Astrocyte (in vitro differentiated cells and primary cell): ENCODE results near the gene LIPC. TPM values are rescaled to one million over a fixed set of nuclear protein-coding genes. Genes with fewer than 3 reads are reported as not detected.

Experiments
- DNase-seq: peaks from one replicate; pipeline ENCODE4 v3.0.0-alpha.2; 2010; ENCODE audit warnings: low read depth
- FAIRE-seq: peaks from 2 replicates; lab custom pipeline; 2011; peaks lifted over from hg19 to GRCh38; lab: Jason Lieb, UNC
- H2AFZ ChIP-seq: 2 replicates; pipeline ENCODE4 v1.6.0; 2012; ENCODE audit warnings: low read depth, low read length, inconsistent platforms
- H3K27ac ChIP-seq: 2 replicates; pipeline ENCODE4 v1.5.1; 2011; ENCODE audit warnings: low read depth, low read length, inconsistent platforms
- H3K27me3 ChIP-seq: 2 replicates; pipeline ENCODE4 v1.6.0; 2011; ENCODE audit warnings: low read length, inconsistent platforms; ENCODE audit not compliant: insufficient read depth
- H3K36me3 ChIP-seq: 2 replicates; pipeline ENCODE4 v1.5.1; 2011; ENCODE audit warnings: low read length, inconsistent platforms; ENCODE audit not compliant: insufficient read depth
- H3K4me1 ChIP-seq: 2 replicates; pipeline ENCODE4 v1.5.1; 2011; ENCODE audit warnings: low read length, inconsistent platforms; ENCODE audit not compliant: insufficient read depth
- H3K4me2 ChIP-seq: 2 replicates; pipeline ENCODE4 v1.6.0; 2012; ENCODE audit warnings: low read length, inconsistent platforms
- H3K4me3 ChIP-seq: 2 replicates; pipeline ENCODE4 v1.5.1; 2011; ENCODE audit warnings: low read depth, mild to moderate bottlenecking, low read length, inconsistent platforms; ENCODE audit not compliant: insufficient read depth
- H3K79me2 ChIP-seq: 2 replicates; pipeline ENCODE4 v1.6.0; 2012; ENCODE audit warnings: mild to moderate bottlenecking, low read length, inconsistent platforms; ENCODE audit not compliant: insufficient read depth
- H3K9ac ChIP-seq: 2 replicates; pipeline ENCODE4 v1.6.0; 2012; ENCODE audit warnings: mild to moderate bottlenecking, low read length, inconsistent platforms
- H3K9me3 ChIP-seq: 2 replicates; pipeline ENCODE4 v1.5.1; 2012; ENCODE audit warnings: low read depth, mild to moderate bottlenecking, low read length, inconsistent platforms; ENCODE audit not compliant: insufficient read depth
- H4K20me1 ChIP-seq: 2 replicates; pipeline ENCODE4 v1.6.0; 2012; ENCODE audit warnings: low read length, inconsistent platforms; ENCODE audit not compliant: insufficient read depth
- H3K27ac Mint-ChIP-seq: one replicate; pipeline ENCODE4 v1.8.0; 2021; ENCODE audit warnings: mild to moderate bottlenecking, mixed read lengths; ENCODE audit not compliant: unreplicated experiment
- H3K27me3 Mint-ChIP-seq: one replicate; pipeline ENCODE4 v1.8.0; 2021; ENCODE audit warnings: low read depth, mixed read lengths; ENCODE audit not compliant: unreplicated experiment
- H3K36me3 Mint-ChIP-seq: one replicate; pipeline ENCODE4 v1.8.0; 2021; ENCODE audit warnings: low read depth, mixed read lengths; ENCODE audit not compliant: unreplicated experiment
- H3K4me1 Mint-ChIP-seq: one replicate; pipeline ENCODE4 v1.8.0; 2021; ENCODE audit warnings: low read depth, mixed read lengths; ENCODE audit not compliant: unreplicated experiment
- H3K4me3 Mint-ChIP-seq: one replicate; pipeline ENCODE4 v1.8.0; 2021; ENCODE audit warnings: mild to moderate bottlenecking, moderate library complexity, mixed read lengths; ENCODE audit not compliant: unreplicated experiment
- H3K9me3 Mint-ChIP-seq: one replicate; pipeline ENCODE4 v1.8.0; 2021; ENCODE audit warnings: mild to moderate bottlenecking, mixed read lengths; ENCODE audit not compliant: unreplicated experiment
- EZH2 ChIP-seq: IDR thresholded peaks from 2 replicates; pipeline ENCODE4 v1.6.1; 2012; ENCODE audit warnings: mild to moderate bottlenecking, low read length, inconsistent platforms; ENCODE audit not compliant: insufficient read depth
- total RNA-seq: library from RNA; stranded (reverse); gene quantifications from 2 replicates; pipeline ENCODE4 v1.2.1, GENCODE V29; 2021
- TF ChIP-seq, protein P1 (sequence below): IDR thresholded peaks from 2 replicates; pipeline ENCODE4 v1.5.1; 2011; ENCODE audit warnings: low read depth, mild to moderate bottlenecking, inconsistent platforms, low read length, moderate library complexity; ENCODE audit not compliant: insufficient read depth

LIPC gene
- total RNA-seq, 1 donor from 2014 or later, result not detected

DNA sequence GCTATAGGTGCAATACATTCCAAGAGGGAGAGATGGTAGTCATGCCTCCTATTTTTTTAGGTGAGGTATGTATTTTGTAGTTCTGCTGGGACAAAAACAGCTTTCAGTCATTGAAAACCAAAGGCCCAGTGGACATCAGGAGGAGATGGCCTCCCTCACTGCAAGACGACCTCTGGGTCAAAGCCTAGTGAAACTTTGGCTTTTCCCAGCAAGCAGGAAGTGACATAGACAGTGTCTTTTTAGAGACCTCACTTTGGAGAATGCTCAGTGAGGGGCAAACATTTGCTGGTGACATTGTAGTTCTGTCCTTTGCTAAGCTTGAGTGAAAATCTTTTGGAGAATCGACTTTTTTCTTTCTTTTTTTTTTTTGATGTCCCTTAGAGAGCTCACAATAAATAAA lies 27.3 kb downstream of the LIPC start:
- H3K4me1 ChIP-seq, result peaks cover 12% of the 10 kb centered on the region
- no peak for TF ChIP-seq EZH2
- TF ChIP-seq, protein P1, sequence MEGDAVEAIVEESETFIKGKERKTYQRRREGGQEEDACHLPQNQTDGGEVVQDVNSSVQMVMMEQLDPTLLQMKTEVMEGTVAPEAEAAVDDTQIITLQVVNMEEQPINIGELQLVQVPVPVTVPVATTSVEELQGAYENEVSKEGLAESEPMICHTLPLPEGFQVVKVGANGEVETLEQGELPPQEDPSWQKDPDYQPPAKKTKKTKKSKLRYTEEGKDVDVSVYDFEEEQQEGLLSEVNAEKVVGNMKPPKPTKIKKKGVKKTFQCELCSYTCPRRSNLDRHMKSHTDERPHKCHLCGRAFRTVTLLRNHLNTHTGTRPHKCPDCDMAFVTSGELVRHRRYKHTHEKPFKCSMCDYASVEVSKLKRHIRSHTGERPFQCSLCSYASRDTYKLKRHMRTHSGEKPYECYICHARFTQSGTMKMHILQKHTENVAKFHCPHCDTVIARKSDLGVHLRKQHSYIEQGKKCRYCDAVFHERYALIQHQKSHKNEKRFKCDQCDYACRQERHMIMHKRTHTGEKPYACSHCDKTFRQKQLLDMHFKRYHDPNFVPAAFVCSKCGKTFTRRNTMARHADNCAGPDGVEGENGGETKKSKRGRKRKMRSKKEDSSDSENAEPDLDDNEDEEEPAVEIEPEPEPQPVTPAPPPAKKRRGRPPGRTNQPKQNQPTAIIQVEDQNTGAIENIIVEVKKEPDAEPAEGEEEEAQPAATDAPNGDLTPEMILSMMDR, result no peak
- no peaks in the 10 kb centered on the region for H3K9me3 ChIP-seq
- H3K36me3 ChIP-seq, result no peaks in the 10 kb centered on the region
- no peaks in the 10 kb centered on the region for H3K27me3 Mint-ChIP-seq
- no peak overlapping the region for H3K27ac Mint-ChIP-seq
- H3K4me2 ChIP-seq, result no peak overlapping the region
- H3K4me1 Mint-ChIP-seq, result peaks cover 32% of the 10 kb centered on the region
- no peak overlapping the region for H2AFZ ChIP-seq
- no peaks in the 10 kb centered on the region for H3K27me3 ChIP-seq
- no peaks in the 10 kb centered on the region for H3K36me3 Mint-ChIP-seq
- H3K79me2 ChIP-seq, result no peaks in the 10 kb centered on the region
- H3K9me3 Mint-ChIP-seq, result no peaks in the 10 kb centered on the region
- H3K4me3 Mint-ChIP-seq, result no peak overlapping the region
- H3K4me3 ChIP-seq, result no peak overlapping the region
- FAIRE-seq (no peak), DNase-seq (no peak)
- H3K27ac ChIP-seq, result no peak overlapping the region
- no peaks in the 10 kb centered on the region for H4K20me1 ChIP-seq
- no peak overlapping the region for H3K9ac ChIP-seq

DNA sequence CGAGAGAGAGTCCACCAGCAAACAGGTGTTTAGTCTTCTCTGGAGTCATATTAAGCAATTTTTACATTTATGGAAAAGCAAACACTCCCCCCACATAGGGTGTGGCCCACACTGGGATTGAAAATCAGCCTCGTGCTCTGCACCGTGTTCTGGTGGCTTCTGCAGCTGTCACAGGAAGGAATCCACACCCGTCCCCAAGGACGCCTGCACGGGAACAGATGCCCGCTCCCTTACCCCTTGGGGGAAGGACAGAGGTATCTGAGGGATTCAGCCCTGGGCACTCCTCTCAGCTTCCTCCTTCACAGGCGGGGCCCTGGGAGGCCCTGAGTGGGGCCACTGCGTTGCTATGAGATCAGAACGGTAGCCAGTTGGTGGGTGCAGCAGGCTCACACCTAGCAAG lies 27.8 kb downstream of the LIPC start:
- H3K27ac Mint-ChIP-seq, result no peak overlapping the region
- FAIRE-seq, result no peak
- Histone ChIP-seq H2AFZ (no peak overlapping the region), H3K27me3 (no peaks in the 10 kb centered on the region), H3K27ac (no peak overlapping the region), H3K9me3 (no peaks in the 10 kb centered on the region), H3K4me3 (no peak overlapping the region), H3K9ac (no peak overlapping the region), H3K4me2 (no peak overlapping the region), H4K20me1 (no peaks in the 10 kb centered on the region), H3K4me1 (peaks cover 12% of the 10 kb centered on the region), H3K79me2 (no peaks in the 10 kb centered on the region), H3K36me3 (no peaks in the 10 kb centered on the region)
- H3K9me3 Mint-ChIP-seq, result no peaks in the 10 kb centered on the region
- TF ChIP-seq, protein P1, result no peak
- no peak for TF ChIP-seq EZH2
- H3K27me3 Mint-ChIP-seq, result no peaks in the 10 kb centered on the region
- no peak overlapping the region for H3K4me3 Mint-ChIP-seq
- H3K36me3 Mint-ChIP-seq, result no peaks in the 10 kb centered on the region
- no peak for DNase-seq
- peaks cover 30% of the 10 kb centered on the region for H3K4me1 Mint-ChIP-seq

DNA sequence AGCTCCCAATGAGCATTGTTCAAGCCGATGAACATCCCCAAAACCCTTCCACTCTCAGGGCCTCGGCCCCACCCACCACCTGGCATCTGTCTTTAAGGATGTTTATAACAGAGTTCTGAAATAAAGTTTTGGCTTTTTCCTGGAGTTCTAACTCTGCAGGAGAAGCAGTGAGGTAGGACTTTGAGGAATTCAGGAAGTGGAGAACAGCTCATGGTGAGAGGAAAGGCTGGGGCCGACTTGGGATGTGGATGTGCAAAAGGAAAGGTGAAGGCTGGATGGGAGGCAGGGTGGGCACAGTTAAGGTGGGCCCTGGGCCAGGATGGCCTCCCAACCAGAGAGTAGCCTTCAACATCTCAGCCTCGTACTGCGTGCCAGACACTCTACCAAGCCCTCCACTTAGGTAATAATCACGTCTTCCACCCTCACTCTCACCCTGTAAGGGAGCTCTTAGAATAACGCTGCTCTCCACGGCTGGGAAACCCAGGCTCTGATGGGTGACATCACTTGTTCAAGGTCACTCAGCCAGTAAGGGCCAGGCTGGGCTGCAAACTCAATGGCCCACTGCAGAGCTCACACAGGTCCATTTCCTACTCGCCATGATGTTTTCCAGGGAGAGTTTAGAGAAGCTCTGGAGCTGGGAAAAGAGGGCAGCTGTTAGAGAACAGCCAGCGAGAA lies 28.5 kb downstream of the LIPC start:
- H3K9me3 Mint-ChIP-seq, result no peaks in the 10 kb centered on the region
- H3K36me3 Mint-ChIP-seq, result no peaks in the 10 kb centered on the region
- H3K4me3 ChIP-seq, result no peak overlapping the region
- H3K36me3 ChIP-seq, result no peaks in the 10 kb centered on the region
- no peaks in the 10 kb centered on the region for H3K79me2 ChIP-seq
- no peaks in the 10 kb centered on the region for H3K27me3 ChIP-seq
- no peaks in the 10 kb centered on the region for H4K20me1 ChIP-seq
- no peak for TF ChIP-seq EZH2
- H3K4me1 Mint-ChIP-seq, result peaks cover 29% of the 10 kb centered on the region
- no peak overlapping the region for H3K27ac ChIP-seq
- H3K27ac Mint-ChIP-seq, result no peak overlapping the region
- no peak overlapping the region for H2AFZ ChIP-seq
- H3K4me3 Mint-ChIP-seq, result no peak overlapping the region
- no peak overlapping the region for H3K4me2 ChIP-seq
- FAIRE-seq (no peak), DNase-seq (no peak)
- peaks cover 12% of the 10 kb centered on the region for H3K4me1 ChIP-seq
- no peak overlapping the region for H3K9ac ChIP-seq
- no peaks in the 10 kb centered on the region for H3K9me3 ChIP-seq
- H3K27me3 Mint-ChIP-seq, result no peaks in the 10 kb centered on the region
